GM19023 (cell line): ENCODE data around the gene UBE4B.
"Not testable (repeated sequence)": the region's sequence is repeated elsewhere in the genome, so short reads cannot be mapped to it uniquely, and the experiment has no call there.

Experiments used
- ATAC-seq: cut with Tn5 transposase; IDR thresholded peaks from one replicate; pipeline ENCODE4 v1.9.1; 2021; ENCODE audit warnings: mild to moderate bottlenecking, moderate library complexity; ENCODE audit not compliant: unreplicated experiment

UBE4B gene

DNA sequence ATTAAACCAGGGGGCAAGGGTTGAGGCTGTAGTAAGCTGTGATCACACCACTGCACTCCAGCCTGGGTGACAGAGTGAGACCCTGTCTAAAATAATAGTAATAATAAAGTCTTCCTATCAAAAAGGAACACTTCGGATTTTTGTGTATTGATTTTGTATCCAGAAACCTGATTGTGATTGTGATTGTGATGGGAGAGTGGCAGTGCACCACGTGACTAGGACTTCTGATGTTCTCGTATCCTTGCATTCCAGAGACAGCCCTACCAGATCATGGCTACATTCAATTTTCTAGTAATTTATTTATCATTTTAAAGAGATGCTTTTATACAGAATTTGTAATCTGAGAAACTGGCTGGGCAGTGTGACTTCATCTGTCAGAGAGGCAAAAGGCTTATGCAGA, 175.1 kb downstream of the UBE4B start:
- no peak for ATAC-seq

DNA sequence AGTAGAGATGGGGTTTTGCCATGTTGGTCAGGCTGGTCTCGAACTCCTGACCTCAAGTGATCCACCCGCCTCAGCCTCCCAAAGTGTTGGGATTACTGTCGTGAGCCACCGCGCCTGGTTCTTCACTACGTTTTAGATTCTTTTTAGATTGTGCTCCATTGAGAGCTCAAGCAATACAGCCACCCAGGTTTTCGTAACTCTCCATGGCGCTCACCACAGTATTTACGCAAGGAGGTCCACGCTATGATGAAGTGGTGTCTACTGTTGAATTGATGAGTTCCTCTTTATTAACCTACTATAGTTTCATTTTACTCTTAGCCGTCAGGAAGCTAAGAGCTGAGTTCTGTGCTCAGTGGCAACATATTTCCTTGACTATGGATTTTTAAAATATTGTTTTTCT, 175.8 kb downstream of the UBE4B start:
- no peak for ATAC-seq

DNA sequence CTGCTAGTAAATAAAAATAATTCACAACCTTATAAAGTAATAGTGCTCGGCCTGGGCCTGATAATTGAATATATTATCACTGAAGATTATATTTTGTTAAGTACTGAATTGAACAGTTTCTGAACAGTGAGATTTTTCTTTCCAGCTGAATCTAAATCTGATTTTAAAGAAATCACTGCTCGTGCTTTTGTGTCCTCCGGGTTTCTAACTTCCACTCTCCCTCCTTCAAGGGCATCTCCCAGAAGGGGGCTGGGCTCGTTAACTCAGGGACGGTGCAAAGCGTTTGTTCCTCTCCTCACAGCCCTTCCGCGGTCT, 176.8 kb downstream of the UBE4B start:
- no peak for ATAC-seq

DNA sequence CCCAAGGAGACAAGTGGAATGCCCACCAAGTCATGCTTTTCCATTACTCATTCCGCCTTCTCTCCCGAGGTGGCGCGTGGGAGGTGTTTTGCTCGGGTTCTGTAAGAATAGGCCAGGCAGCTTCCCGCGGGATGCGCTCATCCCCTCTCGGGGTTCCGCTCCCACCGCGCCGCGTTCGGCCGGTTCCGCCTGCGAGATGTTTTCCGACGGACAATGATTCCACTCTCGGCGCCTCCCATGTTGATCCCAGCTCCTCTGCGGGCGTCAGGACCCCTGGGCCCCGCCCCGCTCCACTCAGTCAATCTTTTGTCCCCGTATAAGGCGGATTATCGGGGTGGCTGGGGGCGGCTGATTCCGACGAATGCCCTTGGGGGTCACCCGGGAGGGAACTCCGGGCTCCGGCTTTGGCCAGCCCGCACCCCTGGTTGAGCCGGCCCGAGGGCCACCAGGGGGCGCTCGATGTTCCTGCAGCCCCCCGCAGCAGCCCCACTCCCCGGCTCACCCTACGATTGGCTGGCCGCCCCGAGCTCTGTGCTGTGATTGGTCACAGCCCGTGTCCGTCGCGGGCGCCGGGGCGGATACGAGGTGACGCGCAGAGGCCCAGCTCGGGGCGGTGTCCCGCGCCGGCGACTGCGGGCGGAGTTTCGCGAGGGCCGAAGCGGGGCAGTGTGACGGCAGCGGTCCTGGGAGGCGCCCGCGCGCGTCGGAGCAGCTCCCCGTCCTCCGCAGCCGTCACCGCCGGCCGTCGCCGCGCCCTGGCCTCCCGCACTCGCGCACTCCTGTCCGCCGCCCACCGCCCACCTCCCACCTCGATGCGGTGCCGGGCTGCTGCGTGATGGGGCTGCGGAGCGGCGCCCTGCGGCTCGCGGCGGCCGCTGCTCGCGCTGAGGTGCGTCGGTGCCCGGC, 177.4 kb downstream of the UBE4B start, which contains the start of gene KIF1B:
Gene KIF1B (plus strand): TSS at position 666 of the 906 bp plus-strand sequence. CDS start 21,759 bp downstream, outside the sequence.
- ATAC-seq, result peak; percentile 96

DNA sequence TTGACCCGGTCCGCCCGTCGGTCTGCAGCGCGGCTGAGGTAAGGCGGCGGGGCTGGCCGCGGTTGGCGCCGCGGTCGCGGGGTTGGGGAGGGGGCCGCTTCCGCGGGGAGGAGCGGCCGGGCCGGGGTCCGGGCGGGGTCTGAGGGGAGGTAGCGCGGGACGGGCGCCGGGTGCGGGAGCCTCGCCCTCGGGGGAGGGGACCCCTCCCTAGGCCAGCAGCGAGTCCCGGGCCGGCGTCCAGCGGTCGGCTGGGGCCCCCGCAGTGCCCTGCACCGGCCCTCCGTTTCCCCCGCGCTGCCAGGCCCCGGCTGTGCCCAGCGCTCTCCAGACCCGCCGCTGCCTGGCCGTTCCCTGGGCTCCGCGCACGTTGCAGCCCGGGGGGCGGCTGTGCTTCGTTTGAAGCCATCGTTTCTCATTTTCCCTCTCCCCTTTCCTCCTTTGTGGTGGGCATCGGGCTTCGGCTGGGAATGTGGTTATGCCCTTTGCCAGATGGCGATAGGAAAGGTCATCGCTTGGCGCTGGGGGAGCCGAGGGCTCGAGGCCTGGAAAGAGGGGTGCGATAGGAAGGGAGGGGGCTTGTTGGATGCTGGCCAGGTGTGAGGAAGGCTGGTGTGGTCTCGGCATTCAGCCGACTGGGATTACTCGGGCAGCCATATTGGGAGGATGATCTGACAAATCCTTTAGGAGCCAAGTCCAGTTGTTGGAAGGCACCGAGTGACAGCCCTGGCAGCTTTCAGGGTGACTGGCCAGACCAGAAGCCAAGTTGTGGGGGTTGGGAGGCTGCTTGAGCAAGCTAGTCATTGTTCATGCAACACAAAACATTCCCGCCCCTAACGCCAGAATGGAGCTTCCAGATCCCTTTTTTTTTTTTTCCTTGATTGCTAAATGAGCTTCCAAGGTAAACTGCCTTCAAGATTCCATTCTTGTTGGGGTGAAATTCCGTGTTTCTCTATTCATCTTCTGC, 178.4 kb downstream of the UBE4B start:
- ATAC-seq, result peak; percentile 15

DNA sequence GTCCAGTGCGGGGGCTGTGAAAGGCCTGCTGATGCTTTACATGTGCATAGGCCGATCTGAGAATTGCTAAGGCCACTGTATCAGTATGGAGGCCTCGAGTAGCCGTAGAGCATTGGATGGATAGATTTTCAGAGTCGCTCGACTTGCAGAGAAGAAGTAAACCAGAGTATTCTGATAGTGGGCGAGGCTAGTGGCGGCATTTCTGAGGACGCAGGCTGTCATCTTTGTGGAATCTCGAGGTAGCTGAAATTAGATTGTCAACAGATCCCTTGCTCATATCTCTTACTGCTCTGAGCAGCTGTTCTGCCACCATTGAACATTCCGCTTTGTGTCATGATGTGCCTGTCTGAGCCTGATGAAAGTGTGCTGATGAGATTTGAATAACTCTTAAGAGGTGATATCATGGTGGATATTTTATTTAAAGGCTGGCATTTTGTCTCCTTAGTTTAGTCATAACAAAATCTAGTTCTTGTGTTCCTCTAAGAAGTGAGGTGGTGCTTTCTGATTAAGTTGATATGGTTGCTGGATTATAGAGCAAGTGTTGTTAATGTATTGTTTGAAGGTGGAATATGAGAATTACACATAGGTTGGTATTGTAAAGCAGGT, 179.2 kb downstream of the UBE4B start:
- no peak for ATAC-seq

DNA sequence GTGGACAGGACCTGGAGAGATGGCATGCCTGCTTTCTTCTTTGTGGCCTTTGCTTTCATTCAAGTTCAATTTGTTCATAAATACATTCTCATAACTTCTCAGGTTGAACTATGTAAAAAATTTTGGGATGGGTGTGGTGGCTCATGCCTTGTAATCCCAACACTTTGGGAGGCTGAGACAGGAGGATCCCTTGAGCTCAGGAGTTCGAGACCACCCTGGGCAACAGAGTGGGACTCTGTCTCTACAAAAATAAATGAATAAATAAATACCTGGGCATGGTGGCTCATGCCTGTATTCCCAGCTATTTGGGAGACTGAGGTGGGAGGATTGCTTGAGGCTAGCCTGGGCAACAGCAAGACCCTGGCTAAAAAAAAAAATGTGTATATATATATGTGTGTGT, 179.7 kb downstream of the UBE4B start:
- ATAC-seq, result no peak

DNA sequence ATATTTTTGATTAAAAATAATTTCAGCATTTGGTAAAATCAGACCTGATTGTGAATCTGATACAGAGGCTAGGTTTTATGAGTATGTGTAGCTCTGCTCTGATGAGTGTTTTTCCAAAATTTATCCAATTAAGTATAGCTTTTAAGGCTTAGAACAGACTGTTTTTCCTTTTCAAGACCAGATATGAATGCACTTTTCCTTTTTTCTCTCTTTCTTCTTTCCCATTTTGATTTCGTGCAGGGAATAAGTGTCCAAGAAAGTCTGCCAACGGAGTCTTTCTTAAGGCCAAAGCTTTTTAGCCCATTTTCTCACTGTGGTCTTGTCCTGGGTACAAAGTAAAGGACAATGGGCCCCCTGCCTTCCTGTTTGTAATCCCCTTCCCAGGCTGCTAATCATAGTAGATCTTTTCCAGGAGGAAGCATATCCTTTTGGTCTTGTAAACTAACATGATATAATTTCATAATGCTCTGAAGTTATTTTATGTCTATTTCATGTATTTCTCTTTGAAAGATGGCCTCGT, 180.5 kb downstream of the UBE4B start:
- no peak for ATAC-seq

DNA sequence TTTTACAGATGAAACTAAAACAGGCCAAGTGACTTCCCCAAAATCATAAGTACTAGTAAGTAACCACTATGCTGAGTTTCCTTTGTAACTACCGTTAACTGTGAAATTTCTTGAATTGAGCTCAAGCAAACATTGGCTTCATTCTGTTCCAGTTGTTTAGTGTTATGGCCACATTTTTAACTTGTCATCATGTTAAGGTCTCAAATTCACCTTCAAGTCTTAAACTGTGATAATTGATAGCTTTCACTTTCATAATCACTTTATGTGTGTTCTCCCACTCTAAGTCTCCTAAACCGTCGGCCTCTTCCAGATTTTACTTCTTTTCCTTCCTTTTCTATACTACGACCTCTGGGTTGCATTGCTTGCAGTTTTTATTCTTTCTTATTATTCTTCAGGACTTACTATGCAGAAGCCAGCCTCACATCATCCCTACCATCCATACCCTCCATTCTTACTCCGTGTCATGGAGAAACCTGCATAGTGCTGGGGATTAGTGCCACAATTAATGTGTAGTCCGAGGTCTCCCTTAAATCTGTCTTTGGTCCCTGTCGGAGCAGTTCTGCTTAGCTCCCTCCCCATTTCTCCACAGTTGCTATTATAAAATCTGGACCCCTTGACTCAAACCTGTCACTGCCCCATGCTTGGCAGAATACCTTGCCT, 183.5 kb downstream of the UBE4B start:
- no peak for ATAC-seq

DNA sequence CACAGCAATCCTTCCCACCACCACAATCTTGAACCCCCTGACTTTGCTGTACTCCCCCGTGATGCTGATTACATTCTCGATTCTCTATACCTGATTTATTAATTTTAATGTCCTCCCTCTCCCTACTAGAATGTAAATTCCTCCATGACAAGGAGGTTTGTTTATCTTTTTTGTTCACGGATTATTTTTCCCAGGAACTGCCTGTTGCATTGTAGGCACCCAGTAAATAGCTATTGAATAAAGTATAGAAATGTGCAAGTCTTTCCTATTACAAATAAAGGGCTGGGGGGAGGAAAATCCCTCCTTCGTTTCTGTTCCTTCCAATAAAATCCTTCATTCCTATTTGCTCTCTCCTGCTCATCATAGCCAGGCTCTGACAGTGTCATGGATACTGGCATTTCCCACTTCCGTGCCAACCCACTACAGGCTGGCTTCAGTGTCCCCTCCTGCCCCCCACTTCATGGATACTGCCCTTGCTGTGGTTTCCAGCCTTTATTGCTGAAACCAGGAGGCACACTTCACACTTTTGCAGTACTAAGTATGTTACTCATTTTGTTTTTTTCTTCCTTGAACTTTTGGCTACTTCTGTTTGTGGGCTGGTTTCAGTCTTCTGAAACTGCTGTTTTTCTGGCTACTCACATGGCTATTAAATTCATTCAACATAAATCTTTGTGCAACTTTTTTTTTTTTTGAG, 185.1 kb downstream of the UBE4B start:
- ATAC-seq, result no peak

DNA sequence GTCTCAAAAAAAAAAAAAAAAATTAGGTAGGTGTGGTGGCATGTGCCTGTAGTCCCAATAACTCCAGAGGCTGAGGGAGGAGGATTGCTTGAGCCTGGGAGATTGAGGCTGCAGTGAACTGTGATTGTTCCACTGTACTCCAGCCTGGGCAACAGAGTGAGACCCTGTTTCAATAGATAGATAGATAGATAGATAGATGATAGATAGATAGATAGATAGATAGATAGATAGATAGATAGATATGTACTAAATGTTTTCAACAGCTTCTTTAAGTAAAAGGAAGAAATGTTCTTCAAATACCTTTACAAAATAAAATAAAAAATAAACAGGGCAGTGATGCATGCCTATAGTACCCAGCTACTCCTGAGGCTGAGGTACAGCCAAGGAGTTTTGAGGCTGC, 187.4 kb downstream of the UBE4B start:
- ATAC-seq, result no peak

DNA sequence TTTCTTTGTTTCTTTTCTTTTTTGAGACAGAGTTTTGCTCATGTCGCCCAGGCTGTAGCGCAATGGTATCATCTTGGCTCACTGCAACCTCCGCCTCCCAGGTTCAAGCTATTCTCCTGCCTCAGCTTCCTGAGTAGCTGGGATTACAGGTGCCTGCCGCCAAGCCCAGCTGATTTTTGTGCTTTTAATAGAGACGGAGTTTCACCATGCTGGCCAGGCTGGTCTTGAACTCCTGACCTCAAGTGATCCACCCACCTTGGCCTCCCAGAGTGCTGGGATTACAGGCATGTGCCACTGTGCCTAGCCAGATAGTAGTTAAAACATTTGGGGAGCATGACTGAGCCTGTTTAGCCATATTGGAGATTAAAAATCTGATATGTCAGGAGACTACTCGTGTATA, 187.9 kb downstream of the UBE4B start:
- ATAC-seq, result not testable (repeated sequence)

DNA sequence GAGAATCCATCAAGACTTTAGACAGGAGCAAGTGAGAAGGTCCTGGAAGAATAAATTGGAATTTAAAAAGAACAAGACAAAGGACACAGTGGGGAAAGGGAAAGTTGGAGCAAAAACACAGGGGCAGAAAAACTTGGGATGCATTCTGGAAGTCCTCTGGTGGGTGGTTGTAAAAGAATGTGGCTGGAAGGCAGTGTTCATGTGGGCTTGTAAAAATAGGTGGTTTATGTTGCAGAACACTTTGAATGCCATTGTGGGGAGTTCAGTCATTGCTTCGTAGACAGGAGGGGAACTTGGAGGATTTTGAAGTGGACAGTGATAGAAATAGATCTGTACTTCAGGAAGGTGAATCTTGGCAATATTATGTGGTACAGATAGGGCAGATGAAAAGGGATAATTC, 192.8 kb downstream of the UBE4B start:
- no peak for ATAC-seq

DNA sequence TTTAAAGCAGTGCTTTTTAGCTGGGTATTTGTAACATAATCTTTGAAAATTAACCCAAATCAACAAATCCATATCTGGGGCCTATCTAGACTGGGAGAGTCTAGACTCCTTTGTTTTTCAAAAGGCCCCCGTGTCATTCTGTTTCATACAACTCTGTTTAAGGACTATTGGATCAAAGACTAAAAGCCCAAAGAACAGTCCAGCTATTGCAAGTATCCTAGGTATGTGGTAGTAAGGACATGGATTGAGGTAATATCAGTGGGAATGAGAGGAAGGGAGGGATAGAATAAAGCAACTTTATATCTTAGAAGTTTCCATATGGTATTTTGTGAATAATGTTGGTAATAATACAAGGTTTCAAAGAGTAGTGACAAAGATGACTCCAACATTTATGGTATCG, 195.8 kb downstream of the UBE4B start:
- ATAC-seq, result no peak

DNA sequence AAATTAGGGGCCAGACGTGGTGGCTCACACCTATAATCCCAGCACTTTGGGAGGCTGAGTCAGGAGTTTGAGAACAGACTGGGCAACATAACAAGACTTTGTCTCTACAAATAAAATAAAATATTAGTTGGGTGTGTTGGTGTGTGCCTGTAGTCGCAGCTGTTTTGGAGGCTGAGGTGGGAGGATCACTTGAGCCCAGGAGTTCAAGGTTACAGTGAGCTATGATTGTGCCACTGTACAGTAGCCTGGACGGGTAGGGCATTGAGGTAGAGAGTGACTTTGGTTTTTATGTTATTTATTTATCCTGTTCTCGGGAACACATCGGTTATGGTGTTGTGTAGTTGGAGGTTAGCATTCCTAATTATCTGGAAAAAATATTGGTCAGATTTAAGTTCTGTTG, 197.1 kb downstream of the UBE4B start:
- no peak for ATAC-seq
